Neural cell (in vitro differentiated cells): ENCODE measurements around the gene IL23R. TPM values are rescaled to one million over a fixed set of nuclear protein-coding genes. Genes with fewer than 3 reads are reported as not detected.

Experiments used
- H2AFZ ChIP-seq: fragments of 200-600, 300-800 bp; sonication (generic), shearing (Covaris generic); 2 replicates; pipeline ENCODE4 v1.6.0; 2014; ENCODE audit warnings: low read depth, mild to moderate bottlenecking, antibody characterized with exemption, low read length, moderate library complexity
- H3F3A ChIP-seq: fragments of 200-600 bp; shearing (Covaris generic); 2 replicates; pipeline ENCODE4 v1.6.1; 2016; ENCODE audit warnings: mild to moderate bottlenecking, moderate library complexity, mixed read lengths, antibody characterized with exemption, low read length; ENCODE audit not compliant: insufficient read depth, poor library complexity, severe bottlenecking
- H3K27ac ChIP-seq: fragments of 200-600, 300-800 bp; sonication (generic), shearing (Covaris generic); 2 replicates; pipeline ENCODE4 v1.5.1; 2014; ENCODE audit warnings: mild to moderate bottlenecking, low read length, moderate library complexity
- H3K27me3 ChIP-seq: fragments of 300-800, 200-600 bp; sonication (generic), shearing (Covaris generic); 2 replicates; pipeline ENCODE4 v1.6.0; 2014; ENCODE audit warnings: mild to moderate bottlenecking, low read depth, low read length, moderate library complexity; ENCODE audit not compliant: insufficient read depth
- H3K36me3 ChIP-seq: fragments of 300-800, 200-600 bp; sonication (generic), shearing (Covaris generic); 2 replicates; pipeline ENCODE4 v1.5.1; 2014; ENCODE audit warnings: mild to moderate bottlenecking, antibody characterized with exemption, low read length, moderate library complexity; ENCODE audit not compliant: insufficient read depth
- H3K4me2 ChIP-seq: fragments of 300-800, 200-600 bp; sonication (generic), shearing (Covaris generic); 2 replicates; pipeline ENCODE4 v1.6.0; 2014; ENCODE audit warnings: mild to moderate bottlenecking, low read length
- H3K4me3 ChIP-seq: fragments of 300-800, 200-600 bp; sonication (generic), shearing (Covaris generic); 2 replicates; pipeline ENCODE4 v1.5.1; 2014; ENCODE audit warnings: mild to moderate bottlenecking, low read length, moderate library complexity
- H3K79me2 ChIP-seq: fragments of 200-600 bp; shearing (Covaris generic); replicated peaks from 2 replicates; pipeline ENCODE4 v1.6.0; 2014; ENCODE audit warnings: mild to moderate bottlenecking, low read length, moderate library complexity; ENCODE audit not compliant: insufficient read depth
- H3K9ac ChIP-seq: fragments of 300-800, 200-600 bp; sonication (generic), shearing (Covaris generic); 2 replicates; pipeline ENCODE4 v1.6.1; 2016; ENCODE audit warnings: mild to moderate bottlenecking, low read length, mixed read lengths
- H3K9me2 ChIP-seq: fragments of 200-600 bp; shearing (Covaris generic); 2 replicates; pipeline ENCODE4 v1.6.1; 2016; ENCODE audit warnings: mild to moderate bottlenecking, low read length, mixed read lengths; ENCODE audit not compliant: insufficient read depth
- H3K9me3 ChIP-seq: fragments of 200-600, 300-800 bp; sonication (generic), shearing (Covaris generic); 2 replicates; pipeline ENCODE4 v1.6.1; 2016; ENCODE audit warnings: mild to moderate bottlenecking, mixed run types, low read length, moderate library complexity, mixed read lengths
- H4K20me1 ChIP-seq: fragments of 200-600 bp; shearing (Covaris generic); 2 replicates; pipeline ENCODE4 v1.6.1; 2016; ENCODE audit warnings: mild to moderate bottlenecking, mixed run types; ENCODE audit not compliant: insufficient read depth
- EP300 ChIP-seq: fragments of 450-650 bp; conservative IDR thresholded peaks from 2 replicates; pipeline ENCODE4 v1.6.1; 2014; ENCODE audit warnings: antibody characterized with exemption, mild to moderate bottlenecking, moderate library complexity; ENCODE audit not compliant: poor library complexity, severe bottlenecking
- EZH2 ChIP-seq: fragments of 200-600, 300-800 bp; shearing (Covaris generic), sonication (generic); IDR thresholded peaks from 2 replicates; pipeline ENCODE4 v1.6.1; 2014; ENCODE audit warnings: antibody characterized with exemption, low read length, borderline replicate concordance, mild to moderate bottlenecking; ENCODE audit not compliant: insufficient read depth, poor library complexity, severe bottlenecking
- MXI1 ChIP-seq: fragments of 450-650 bp; conservative IDR thresholded peaks from 2 replicates; pipeline ENCODE4 v1.6.1; 2014; ENCODE audit warnings: antibody characterized with exemption, mild to moderate bottlenecking; ENCODE audit not compliant: poor library complexity, severe bottlenecking
- POLR2AphosphoS5 ChIP-seq: IDR thresholded peaks from 2 replicates; pipeline ENCODE4 v1.6.1; 2012
- RAD21 ChIP-seq: fragments of 450-650 bp; conservative IDR thresholded peaks from 2 replicates; pipeline ENCODE4 v1.6.1; 2014; ENCODE audit warnings: antibody characterized with exemption, mild to moderate bottlenecking, moderate library complexity
- SMC3 ChIP-seq: fragments of 450-650 bp; conservative IDR thresholded peaks from 2 replicates; pipeline ENCODE4 v1.6.1; 2014; ENCODE audit warnings: antibody characterized with exemption, mild to moderate bottlenecking, moderate library complexity; ENCODE audit not compliant: poor library complexity
- TAF1 ChIP-seq: IDR thresholded peaks from 2 replicates; pipeline ENCODE4 v1.6.1; 2012; ENCODE audit warnings: low read depth
- polyA plus RNA-seq: library from polyadenylated mRNA; depleted of rRNA; stranded (reverse); fragments of >200 nt; gene quantifications from 2 replicates; pipeline ENCODE4 v1.2.3, GENCODE V29; 2014
- TF ChIP-seq, protein P1 (sequence below): fragments of 450-650 bp; IDR thresholded peaks from 2 replicates; pipeline ENCODE4 v1.5.1; 2014; ENCODE audit warnings: antibody characterized with exemption, mild to moderate bottlenecking, moderate library complexity; ENCODE audit not compliant: poor library complexity, severe bottlenecking
- TF ChIP-seq, protein P2 (sequence below): IDR thresholded peaks from 2 replicates; pipeline ENCODE4 v1.6.1; 2012; ENCODE audit warnings: borderline replicate concordance

IL23R gene
- polyA plus RNA-seq, 1 donor from 2014 or later, result not detected

DNA sequence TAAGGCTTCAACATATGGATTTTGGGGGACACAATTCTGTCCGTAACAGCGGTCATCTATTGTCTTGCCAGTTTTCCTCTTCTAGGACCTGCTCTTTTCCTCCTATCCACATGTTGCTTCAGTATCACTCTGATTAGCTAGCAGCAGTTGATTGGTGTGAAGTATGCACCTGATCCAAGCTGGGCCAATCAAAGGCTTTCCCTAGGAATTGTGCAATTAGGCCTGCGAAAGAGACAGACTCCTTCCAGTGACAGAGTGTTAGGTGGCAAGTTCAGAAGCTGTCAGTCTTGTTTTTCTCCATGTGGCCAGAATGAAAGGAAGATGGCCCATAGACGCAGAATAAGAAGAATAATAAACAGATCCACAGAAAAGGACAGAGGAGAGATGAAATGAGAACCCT, 107.3 kb downstream of the IL23R start:
- Histone ChIP-seq H3K4me3 (no peak overlapping the region), H3K9me2 (no peaks in the 10 kb centered on the region), H2AFZ (no peak overlapping the region), H3K27me3 (no peaks in the 10 kb centered on the region), H4K20me1 (no peaks in the 10 kb centered on the region), H3K9ac (no peak overlapping the region), H3F3A (no peaks in the 10 kb centered on the region), H3K4me2 (no peak overlapping the region), H3K27ac (no peak overlapping the region), H3K36me3 (no peaks in the 10 kb centered on the region), H3K79me2 (no peaks in the 10 kb centered on the region), H3K9me3 (peaks cover 3% of the 10 kb centered on the region)
- TF ChIP-seq, protein P1, sequence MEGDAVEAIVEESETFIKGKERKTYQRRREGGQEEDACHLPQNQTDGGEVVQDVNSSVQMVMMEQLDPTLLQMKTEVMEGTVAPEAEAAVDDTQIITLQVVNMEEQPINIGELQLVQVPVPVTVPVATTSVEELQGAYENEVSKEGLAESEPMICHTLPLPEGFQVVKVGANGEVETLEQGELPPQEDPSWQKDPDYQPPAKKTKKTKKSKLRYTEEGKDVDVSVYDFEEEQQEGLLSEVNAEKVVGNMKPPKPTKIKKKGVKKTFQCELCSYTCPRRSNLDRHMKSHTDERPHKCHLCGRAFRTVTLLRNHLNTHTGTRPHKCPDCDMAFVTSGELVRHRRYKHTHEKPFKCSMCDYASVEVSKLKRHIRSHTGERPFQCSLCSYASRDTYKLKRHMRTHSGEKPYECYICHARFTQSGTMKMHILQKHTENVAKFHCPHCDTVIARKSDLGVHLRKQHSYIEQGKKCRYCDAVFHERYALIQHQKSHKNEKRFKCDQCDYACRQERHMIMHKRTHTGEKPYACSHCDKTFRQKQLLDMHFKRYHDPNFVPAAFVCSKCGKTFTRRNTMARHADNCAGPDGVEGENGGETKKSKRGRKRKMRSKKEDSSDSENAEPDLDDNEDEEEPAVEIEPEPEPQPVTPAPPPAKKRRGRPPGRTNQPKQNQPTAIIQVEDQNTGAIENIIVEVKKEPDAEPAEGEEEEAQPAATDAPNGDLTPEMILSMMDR, result no peak
- TF ChIP-seq TAF1 (no peak), SMC3 (no peak), RAD21 (no peak), EZH2 (no peak), MXI1 (no peak)
- TF ChIP-seq, protein P2, sequence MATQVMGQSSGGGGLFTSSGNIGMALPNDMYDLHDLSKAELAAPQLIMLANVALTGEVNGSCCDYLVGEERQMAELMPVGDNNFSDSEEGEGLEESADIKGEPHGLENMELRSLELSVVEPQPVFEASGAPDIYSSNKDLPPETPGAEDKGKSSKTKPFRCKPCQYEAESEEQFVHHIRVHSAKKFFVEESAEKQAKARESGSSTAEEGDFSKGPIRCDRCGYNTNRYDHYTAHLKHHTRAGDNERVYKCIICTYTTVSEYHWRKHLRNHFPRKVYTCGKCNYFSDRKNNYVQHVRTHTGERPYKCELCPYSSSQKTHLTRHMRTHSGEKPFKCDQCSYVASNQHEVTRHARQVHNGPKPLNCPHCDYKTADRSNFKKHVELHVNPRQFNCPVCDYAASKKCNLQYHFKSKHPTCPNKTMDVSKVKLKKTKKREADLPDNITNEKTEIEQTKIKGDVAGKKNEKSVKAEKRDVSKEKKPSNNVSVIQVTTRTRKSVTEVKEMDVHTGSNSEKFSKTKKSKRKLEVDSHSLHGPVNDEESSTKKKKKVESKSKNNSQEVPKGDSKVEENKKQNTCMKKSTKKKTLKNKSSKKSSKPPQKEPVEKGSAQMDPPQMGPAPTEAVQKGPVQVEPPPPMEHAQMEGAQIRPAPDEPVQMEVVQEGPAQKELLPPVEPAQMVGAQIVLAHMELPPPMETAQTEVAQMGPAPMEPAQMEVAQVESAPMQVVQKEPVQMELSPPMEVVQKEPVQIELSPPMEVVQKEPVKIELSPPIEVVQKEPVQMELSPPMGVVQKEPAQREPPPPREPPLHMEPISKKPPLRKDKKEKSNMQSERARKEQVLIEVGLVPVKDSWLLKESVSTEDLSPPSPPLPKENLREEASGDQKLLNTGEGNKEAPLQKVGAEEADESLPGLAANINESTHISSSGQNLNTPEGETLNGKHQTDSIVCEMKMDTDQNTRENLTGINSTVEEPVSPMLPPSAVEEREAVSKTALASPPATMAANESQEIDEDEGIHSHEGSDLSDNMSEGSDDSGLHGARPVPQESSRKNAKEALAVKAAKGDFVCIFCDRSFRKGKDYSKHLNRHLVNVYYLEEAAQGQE, result no peak

GRCh38 chr1:67274623-67275325, 108.5 kb downstream of the IL23R start:
- H3K9me3 ChIP-seq, result peaks cover 3% of the 10 kb centered on the region
- H3K9ac ChIP-seq, result no peak overlapping the region
- H3K79me2 ChIP-seq, result no peaks in the 10 kb centered on the region
- H3K9me2 ChIP-seq, result no peaks in the 10 kb centered on the region
- no peak overlapping the region for H3K27ac ChIP-seq
- no peak overlapping the region for H2AFZ ChIP-seq
- H4K20me1 ChIP-seq, result no peaks in the 10 kb centered on the region
- H3F3A ChIP-seq, result no peaks in the 10 kb centered on the region
- no peaks in the 10 kb centered on the region for H3K27me3 ChIP-seq
- no peaks in the 10 kb centered on the region for H3K36me3 ChIP-seq
- no peak overlapping the region for H3K4me3 ChIP-seq
- TF ChIP-seq SMC3 (no peak), POLR2AphosphoS5 (no peak), TAF1 (no peak), MXI1 (no peak), EZH2 (no peak), RAD21 (no peak), EP300 (no peak)
- TF ChIP-seq, protein P1, result no peak
- TF ChIP-seq, protein P2, result no peak
- H3K4me2 ChIP-seq, result no peak overlapping the region
